GM18505 (cell line): Measurements from ENCODE around the gene MB21D2.
"Not testable (repeated sequence)": the region's sequence is repeated elsewhere in the genome, so short reads cannot be mapped to it uniquely, and the experiment has no call there.

Source experiments
- ATAC-seq: cut with Tn5 transposase; IDR thresholded peaks from one replicate; pipeline ENCODE4 v1.9.1; 2021; ENCODE audit not compliant: unreplicated experiment
- POLR2A ChIP-seq: IDR thresholded peaks from 4 replicates; pipeline ENCODE4 v1.6.1; 2011; ENCODE audit warnings: borderline replicate concordance; ENCODE audit not compliant: insufficient read depth, insufficient read length; ENCODE audit errors: extremely low read depth

The MB21D2 gene

DNA sequence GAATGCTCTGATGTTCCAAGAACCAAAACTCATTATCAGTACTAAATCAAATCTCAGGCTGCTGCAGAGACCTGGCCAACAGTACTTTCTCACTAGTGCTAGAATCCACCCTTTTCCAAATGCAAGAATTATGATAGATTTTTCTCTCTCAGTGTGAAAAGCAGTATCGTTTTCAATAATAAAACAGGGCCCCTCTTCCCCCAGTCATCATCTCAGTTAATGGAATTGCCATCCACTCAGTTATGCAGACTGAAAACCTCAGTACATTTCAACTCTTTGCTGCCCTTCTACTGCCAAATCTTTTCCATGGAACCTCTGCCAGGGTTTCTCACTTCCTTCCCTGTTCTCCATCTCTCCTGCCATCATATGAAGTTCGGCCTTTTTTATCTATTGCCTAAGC lies 117.9 kb downstream of the MB21D2 start:
- ATAC-seq = no peak
- TF ChIP-seq POLR2A = no peak

DNA sequence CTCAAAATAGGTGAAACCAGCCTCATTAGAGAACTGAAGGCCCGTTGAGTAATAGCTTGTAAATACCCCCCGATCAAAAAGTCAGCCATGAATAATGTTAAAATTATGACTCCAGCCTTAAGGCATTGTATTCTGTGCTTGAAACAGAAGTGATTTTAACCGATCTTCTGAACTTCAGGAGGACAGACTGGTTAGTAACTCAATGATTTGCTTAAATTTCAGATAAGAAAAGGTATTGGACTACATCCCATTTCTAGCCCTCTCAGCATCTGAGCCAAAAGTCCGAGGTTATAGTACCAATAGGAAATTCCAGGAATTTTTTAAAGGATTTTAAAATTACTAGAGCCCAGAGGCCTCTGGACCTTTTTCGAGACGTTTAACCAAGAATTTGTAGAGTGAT lies 122.6 kb downstream of the MB21D2 start:
- TF ChIP-seq POLR2A = no peak
- no peak for ATAC-seq

DNA sequence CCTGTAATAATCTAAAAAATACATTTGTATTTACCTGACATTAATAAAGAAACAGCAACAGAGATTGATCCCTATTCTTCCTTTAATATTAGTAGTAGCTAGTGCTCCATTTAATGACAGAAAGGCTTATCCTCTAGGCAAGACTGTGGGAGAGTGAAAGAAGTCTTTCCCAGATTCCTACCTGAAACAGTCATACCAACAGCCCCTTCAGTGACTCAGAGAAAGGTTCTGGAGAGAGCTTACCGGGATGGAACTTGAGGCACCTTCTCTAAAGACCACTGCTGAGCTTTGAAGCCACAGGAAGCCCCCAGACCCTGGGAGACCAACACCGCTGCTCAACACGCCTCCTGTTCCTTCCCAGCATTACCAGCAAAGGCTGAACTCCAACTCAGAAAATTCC lies 123.4 kb downstream of the MB21D2 start:
- TF ChIP-seq POLR2A = no peak
- no peak for ATAC-seq

DNA sequence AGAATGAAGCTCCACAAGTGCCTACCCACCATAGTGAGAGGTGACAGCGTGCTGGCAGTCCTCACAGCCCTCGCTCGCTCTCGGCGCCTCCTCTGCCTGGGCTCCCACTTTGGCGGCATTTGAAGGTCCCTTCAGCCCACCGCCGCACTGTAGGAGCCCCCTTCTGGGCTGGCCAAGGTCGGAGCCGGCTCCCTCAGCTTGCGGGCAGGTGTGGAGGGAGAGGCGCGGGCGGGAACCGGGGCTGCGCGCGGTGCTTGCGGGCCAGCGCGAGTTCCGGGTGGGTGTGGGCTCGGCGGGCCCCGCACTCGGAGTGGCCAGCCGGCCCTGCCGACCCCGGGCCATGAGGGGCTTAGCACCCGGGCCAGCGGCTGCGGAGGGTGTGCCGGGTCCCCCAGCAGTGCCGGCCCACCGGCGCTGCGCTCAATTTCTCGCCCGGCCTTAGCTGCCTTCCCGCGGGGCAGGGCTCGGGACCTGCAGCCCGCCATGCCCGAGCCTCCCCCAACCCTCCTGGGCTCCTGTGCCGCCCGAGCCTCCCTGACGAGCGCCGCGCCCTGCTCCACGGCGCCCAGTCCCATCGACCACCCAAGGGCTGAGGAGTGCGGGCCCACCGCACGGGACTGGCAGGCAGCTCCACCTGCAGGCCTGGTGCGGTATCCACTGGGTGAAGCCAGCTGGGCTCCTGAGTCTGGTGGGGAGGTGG lies 128.7 kb downstream of the MB21D2 start:
- ATAC-seq = not testable (repeated sequence)

DNA sequence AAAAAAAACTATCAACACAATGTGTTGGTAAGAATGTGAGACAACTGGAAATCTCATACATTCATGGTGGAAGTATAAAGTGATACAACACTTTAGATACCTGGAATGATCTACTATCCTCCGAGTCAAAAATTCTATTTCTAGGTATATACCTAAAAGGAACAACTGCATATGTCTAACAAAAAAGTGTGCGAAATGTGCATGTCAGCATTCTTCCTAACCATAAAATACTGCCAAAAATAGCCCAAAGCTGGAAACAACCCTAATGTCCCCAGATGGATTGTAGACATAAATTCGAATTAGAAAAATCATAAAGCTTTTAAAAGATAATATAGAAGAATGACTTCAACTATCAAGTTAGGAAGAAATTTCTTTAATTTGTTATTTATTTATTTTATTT lies 139.1 kb downstream of the MB21D2 start:
- ATAC-seq = no peak
- TF ChIP-seq POLR2A = no peak

DNA sequence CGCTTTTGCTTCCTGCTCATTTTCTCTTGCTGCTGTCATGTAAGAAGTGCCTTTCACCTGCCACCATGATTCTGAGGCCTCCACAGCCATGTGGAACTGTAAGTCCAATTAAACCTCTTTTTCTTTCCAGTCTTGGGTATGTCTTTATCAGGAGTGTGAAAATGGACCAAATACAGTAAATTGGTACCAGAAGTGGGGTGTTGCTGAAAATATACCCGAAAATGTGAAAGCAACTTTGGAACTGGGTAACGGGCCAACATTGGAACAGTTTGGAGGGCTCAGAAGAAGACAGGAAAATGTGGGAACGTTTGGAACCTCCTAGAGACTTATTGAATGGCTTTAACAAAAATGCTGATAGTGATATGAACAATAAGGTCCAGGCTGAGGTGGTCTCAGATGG lies 143.3 kb downstream of the MB21D2 start:
- ATAC-seq = not testable (repeated sequence)

DNA sequence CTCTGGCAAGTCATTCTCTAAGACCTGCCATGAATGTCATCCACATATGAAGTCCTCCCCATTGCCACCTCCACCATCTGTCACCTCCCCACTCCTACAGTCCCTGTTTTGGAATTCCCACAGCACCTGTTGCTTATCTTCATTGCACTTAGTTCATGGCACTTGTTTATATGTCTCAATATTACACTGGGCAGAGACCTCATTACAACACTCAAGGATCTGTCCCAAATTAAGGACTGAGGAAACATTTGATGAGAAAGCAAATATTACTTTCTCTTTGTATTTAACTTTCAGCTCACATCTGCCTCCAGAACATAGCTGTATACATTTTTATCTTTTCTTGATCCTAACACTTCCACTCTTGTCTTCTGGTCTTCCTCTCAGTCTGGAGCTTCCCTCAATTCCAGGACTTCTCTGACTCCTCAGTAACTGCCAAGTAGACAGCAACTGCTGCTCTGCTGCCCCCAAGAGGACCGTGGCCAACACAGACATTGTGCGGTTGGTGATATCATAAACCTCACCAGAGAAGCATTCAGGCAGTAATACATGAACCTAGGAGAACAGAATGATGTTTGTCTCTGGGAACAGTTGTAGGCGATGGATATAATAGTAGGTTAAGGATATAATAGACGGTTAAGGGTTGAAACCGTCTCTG lies 145.3 kb downstream of the MB21D2 start:
- no peak for TF ChIP-seq POLR2A
- no peak for ATAC-seq

DNA sequence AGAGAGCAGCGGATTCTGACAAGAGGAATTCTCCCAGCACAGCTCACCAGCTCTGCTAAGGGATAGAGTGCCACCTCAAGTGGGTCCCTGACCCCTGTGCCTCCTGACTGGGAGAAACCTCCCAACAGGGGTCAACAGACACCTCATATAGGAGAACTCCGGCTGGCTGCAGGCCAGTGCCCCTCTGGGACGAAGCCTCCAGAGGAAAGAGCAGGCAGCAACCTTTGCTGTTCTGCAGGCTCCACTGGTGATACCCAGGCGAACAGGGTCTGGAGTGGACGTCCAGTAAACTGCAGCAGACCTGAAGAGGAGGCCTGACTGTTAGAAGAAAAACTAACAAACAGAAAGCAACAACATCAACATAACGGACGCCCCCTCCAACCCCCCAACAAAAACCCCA lies 159.0 kb downstream of the MB21D2 start:
- no peak for ATAC-seq
- no peak for TF ChIP-seq POLR2A

DNA sequence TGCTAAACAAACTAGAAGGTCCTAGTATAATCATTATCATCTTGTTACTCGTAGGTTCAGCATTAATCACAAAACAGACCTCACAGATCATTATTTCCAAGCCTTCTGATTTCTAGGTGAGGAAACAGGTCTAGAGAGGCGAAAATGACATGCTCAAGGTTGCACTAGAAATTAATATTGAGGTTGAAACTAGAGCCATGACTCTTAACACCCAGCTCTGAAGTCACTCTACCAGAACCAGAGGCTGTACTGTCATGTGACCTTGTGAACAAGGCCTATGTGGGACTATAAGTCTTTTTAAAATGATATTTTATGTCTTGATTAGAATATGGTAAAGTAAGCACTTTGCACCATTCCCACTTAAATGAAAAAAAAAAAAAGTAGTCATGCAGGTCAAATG lies 166.5 kb downstream of the MB21D2 start:
- no peak for TF ChIP-seq POLR2A
- no peak for ATAC-seq

DNA sequence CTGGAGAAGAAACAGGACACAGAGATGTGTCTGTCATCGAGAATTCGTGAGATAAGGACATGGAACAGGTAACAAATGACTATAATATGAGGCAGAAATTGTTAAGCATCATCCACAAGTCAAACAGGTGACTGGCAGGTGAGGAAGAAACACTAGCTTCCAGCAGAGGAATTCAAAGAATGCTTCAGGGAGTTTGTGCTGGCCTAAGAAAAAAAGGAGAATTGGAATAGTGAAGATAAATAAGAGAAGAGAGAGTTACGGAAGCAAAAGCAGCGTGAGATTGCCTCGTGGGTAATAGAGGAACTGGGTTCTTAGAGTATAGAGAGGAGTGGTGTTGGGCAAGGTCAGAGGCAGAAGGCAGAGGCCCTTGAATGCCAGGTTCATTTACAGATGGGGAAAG lies 167.5 kb downstream of the MB21D2 start:
- TF ChIP-seq POLR2A = no peak
- ATAC-seq = no peak

DNA sequence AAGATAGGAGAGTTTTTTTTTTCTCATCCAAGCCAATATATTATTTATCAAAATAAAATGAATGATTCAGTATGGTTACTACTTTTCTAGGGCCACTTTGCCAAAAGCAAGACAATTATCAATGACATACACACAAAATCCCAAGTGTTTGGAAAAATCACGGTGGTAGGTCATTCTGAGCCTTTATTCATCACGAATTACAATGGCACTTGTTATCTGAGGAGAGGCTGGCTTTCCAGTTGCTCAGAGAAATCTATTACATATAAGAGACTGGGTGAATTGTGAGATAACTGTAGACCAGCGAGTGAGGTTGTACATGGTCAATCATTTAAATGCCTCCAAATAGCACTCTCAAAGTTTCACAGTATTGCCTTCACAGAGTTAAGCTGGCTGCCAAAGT lies 169.9 kb downstream of the MB21D2 start:
- TF ChIP-seq POLR2A = no peak

DNA sequence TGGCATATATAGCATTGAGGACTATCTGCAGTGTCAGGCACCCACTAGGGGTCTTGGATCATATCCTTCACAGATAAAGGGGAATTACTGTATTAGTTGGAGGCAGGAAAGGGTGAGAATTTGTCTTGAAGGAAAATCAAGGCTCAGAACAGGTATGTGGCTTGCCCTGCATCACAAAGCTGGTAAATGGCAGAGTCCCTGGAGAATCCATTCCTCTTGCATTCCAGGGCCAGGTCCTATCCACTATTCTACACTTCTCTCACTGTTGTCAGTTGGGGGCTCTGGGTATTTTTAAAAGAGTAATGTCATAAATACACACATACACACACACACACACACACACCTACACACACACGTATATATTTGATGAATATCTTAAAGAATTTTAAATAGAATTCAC lies 170.5 kb downstream of the MB21D2 start:
- ATAC-seq = no peak
- no peak for TF ChIP-seq POLR2A

More for the DNA sequence above, 169.9 kb downstream of the MB21D2 start:
- ATAC-seq = no peak
